ENCODE data around the gene FXN.

- TF ChIP-seq EP300 (IDR thresholded peaks at IDR 0.05) (no peak), POLR2AphosphoS5 (IDR thresholded peaks at IDR 0.05) (no peak)
Observed at GRCh38 chr9:69097064-69097463, 61.5 kb downstream of the FXN start.
